H1 (cell line): ENCODE data around the gene CFDP1. TPM values are rescaled to one million over a fixed set of nuclear protein-coding genes. Genes with fewer than 3 reads are reported as not detected.

Source experiments
- CTCF ChIA-PET: fragments of 300-600 bp; sonication (Branson Sonifier 250); formaldehyde crosslinking; loops from one replicate; lab custom pipeline; 2021; ENCODE audit not compliant: partially characterized antibody; lab: Charles Lee
- POLR2A ChIA-PET: fragments of 300-600 bp; sonication (Branson Sonifier 250); formaldehyde crosslinking; loops from one replicate; lab custom pipeline; 2021; ENCODE audit warnings: inconsistent platforms; ENCODE audit not compliant: partially characterized antibody; lab: Charles Lee
- DNase-seq, 2 experiments: peaks; one replicate each; pipeline versions ENCODE4 v3.0.0 to v3.0.0-alpha.2; 2010 to 2022; ENCODE audit warnings: low spot score in 2 of 2, low read depth in 1 of 2, mixed read lengths in 1 of 2
- FAIRE-seq: peaks from 2 replicates; lab custom pipeline; 2011; peaks lifted over from hg19 to GRCh38; lab: Jason Lieb, UNC
- H2AFZ ChIP-seq: 2 replicates; pipeline ENCODE4 v1.8.1; 2012; ENCODE audit warnings: low read length, inconsistent platforms
- H2AK5ac ChIP-seq: 2 replicates; pipeline ENCODE4 v1.6.1; 2013; ENCODE audit warnings: low read depth, low read length
- H2BK120ac ChIP-seq: replicated peaks from 2 replicates; pipeline ENCODE3; 2013; ENCODE audit warnings: low read depth, low read length, inconsistent platforms
- H2BK12ac ChIP-seq: 2 replicates; pipeline ENCODE4 v1.6.1; 2013; ENCODE audit warnings: low read depth, low read length
- H2BK15ac ChIP-seq: 2 replicates; pipeline ENCODE4 v1.6.1; 2013; ENCODE audit warnings: low read length
- H2BK20ac ChIP-seq: 2 replicates; pipeline ENCODE4 v1.6.1; 2013; ENCODE audit warnings: low read length
- H2BK5ac ChIP-seq: 2 replicates; pipeline ENCODE4 v1.6.1; 2013; ENCODE audit warnings: low read depth, low read length
- H3K14ac ChIP-seq: 2 replicates; pipeline ENCODE4 v1.6.1; 2013; ENCODE audit warnings: inconsistent platforms; ENCODE audit not compliant: insufficient read length
- H3K18ac ChIP-seq: 2 replicates; pipeline ENCODE4 v1.6.1; 2013; ENCODE audit warnings: low read length; ENCODE audit errors: extremely low read depth
- H3K23ac ChIP-seq: 2 replicates; pipeline ENCODE4 v1.6.1; 2013; ENCODE audit warnings: inconsistent platforms; ENCODE audit not compliant: insufficient read length
- H3K23me2 ChIP-seq: 2 replicates; pipeline ENCODE4 v1.6.1; 2013; ENCODE audit warnings: low read depth, low read length
- H3K27ac ChIP-seq: 2 replicates; pipeline ENCODE4 v1.6.1; 2011; ENCODE audit warnings: low read depth, low read length, inconsistent platforms
- H3K27me3 ChIP-seq, 4 experiments: replicated peaks in 1 of 4; 1 replicate in 1 of 4; 2 replicates in 3 of 4; pipeline versions ENCODE4 v1.6.1 to v1.8.1; 2011 to 2013; ENCODE audit warnings: low read length in 3 of 4, mild to moderate bottlenecking in 3 of 4, inconsistent platforms in 2 of 4, mixed read lengths in 2 of 4, moderate library complexity in 1 of 4; ENCODE audit not compliant: control insufficient read depth in 3 of 4, insufficient read depth in 3 of 4; ENCODE audit errors: extremely low read depth in 1 of 4
- H3K36me3 ChIP-seq, 4 experiments: 2 replicates each; pipeline versions ENCODE4 v1.6.1 to v1.8.1; 2011 to 2013; ENCODE audit warnings: mild to moderate bottlenecking in 4 of 4, low read length in 3 of 4, moderate library complexity in 2 of 4, control low read depth in 1 of 4, inconsistent platforms in 1 of 4; ENCODE audit not compliant: insufficient read depth in 4 of 4, control insufficient read depth in 2 of 4
- H3K4ac ChIP-seq: replicated peaks from 2 replicates; pipeline ENCODE3; 2013; ENCODE audit warnings: low read length, low read depth, mixed read lengths, inconsistent platforms; ENCODE audit not compliant: insufficient read length
- H3K4me1 ChIP-seq, 4 experiments: replicated peaks in 1 of 4; 1 replicate in 1 of 4; 2 replicates in 3 of 4; pipeline versions ENCODE4 v1.6.1 to v1.8.1; 2011 to 2013; ENCODE audit warnings: low read length in 3 of 4, inconsistent platforms in 2 of 4, mixed read lengths in 1 of 4; ENCODE audit not compliant: insufficient read depth in 4 of 4, control insufficient read depth in 3 of 4
- H3K4me2 ChIP-seq, 2 experiments: 2 replicates each; pipeline versions ENCODE4 v1.6.1 to v1.8.1; 2011 to 2013; ENCODE audit warnings: low read depth in 2 of 2, low read length in 2 of 2, control low read depth in 1 of 2, inconsistent platforms in 1 of 2, mild to moderate bottlenecking in 1 of 2; ENCODE audit not compliant: insufficient read depth in 1 of 2
- H3K4me3 ChIP-seq, 4 experiments: fragments of 200-600, 300-600 bp in 1 of 4; sonication (generic), shearing (Covaris generic), sonication (Bioruptor Twin) in 1 of 4; 2 replicates each; pipeline versions ENCODE4 v1.5.1 to v1.8.1; 2011 to 2016; ENCODE audit warnings: low read length in 4 of 4, low read depth in 3 of 4, control low read depth in 2 of 4, inconsistent platforms in 2 of 4, mild to moderate bottlenecking in 2 of 4, mixed read lengths in 1 of 4, moderate library complexity in 1 of 4; ENCODE audit not compliant: insufficient read depth in 2 of 4; ENCODE audit errors: extremely low read depth in 1 of 4
- H3K56ac ChIP-seq: replicated peaks from 2 replicates; pipeline ENCODE3; 2013; ENCODE audit warnings: low read depth, mild to moderate bottlenecking, mixed read lengths, low read length, inconsistent platforms; ENCODE audit not compliant: insufficient read length
- H3K79me1 ChIP-seq: 2 replicates; pipeline ENCODE4 v1.6.1; 2013; ENCODE audit warnings: low read depth, low read length, control low read depth
- H3K79me2 ChIP-seq, 2 experiments: 2 replicates each; pipeline versions ENCODE4 v1.6.1 to v1.8.1; 2012 to 2013; ENCODE audit warnings: low read length in 2 of 2, mild to moderate bottlenecking in 2 of 2, inconsistent platforms in 1 of 2; ENCODE audit not compliant: insufficient read depth in 2 of 2, control insufficient read depth in 1 of 2
- H3K9ac ChIP-seq, 4 experiments: replicated peaks in 1 of 4; 1 replicate in 1 of 4; 2 replicates in 3 of 4; pipeline versions ENCODE4 v1.6.1 to v1.8.1; 2011 to 2013; ENCODE audit warnings: low read depth in 3 of 4, low read length in 3 of 4, control low read depth in 2 of 4, mild to moderate bottlenecking in 2 of 4, moderate library complexity in 2 of 4, inconsistent platforms in 1 of 4; ENCODE audit errors: extremely low read depth in 1 of 4
- H3K9me3 ChIP-seq, 2 experiments: 2 replicates each; pipeline versions ENCODE4 v1.6.1 to v1.8.1; 2012 to 2013; ENCODE audit warnings: mild to moderate bottlenecking in 2 of 2, moderate library complexity in 2 of 2, control low read depth in 1 of 2, inconsistent platforms in 1 of 2, low read depth in 1 of 2, low read length in 1 of 2, mixed read lengths in 1 of 2; ENCODE audit not compliant: insufficient read depth in 2 of 2
- H4K20me1 ChIP-seq, 2 experiments: replicated peaks in 1 of 2; 2 replicates each; pipeline versions ENCODE3 to v1.8.1; 2011 to 2013; ENCODE audit warnings: inconsistent platforms in 2 of 2, low read length in 2 of 2, mild to moderate bottlenecking in 1 of 2; ENCODE audit not compliant: insufficient read depth in 2 of 2, control insufficient read depth in 1 of 2
- H4K5ac ChIP-seq: 2 replicates; pipeline ENCODE4 v1.6.1; 2013; ENCODE audit warnings: low read length, low read depth, mixed read lengths, inconsistent platforms; ENCODE audit not compliant: insufficient read length
- H4K8ac ChIP-seq: 2 replicates; pipeline ENCODE4 v1.8.0; 2013; ENCODE audit warnings: mild to moderate bottlenecking, moderate library complexity, low read length, inconsistent platforms; ENCODE audit not compliant: insufficient read depth; ENCODE audit errors: extremely low read depth
- H4K91ac ChIP-seq: replicated peaks from 2 replicates; pipeline ENCODE3; 2013; ENCODE audit warnings: low read length, mixed read lengths, inconsistent platforms; ENCODE audit not compliant: insufficient read length
- ASH2L ChIP-seq: fragments of 200-600, 300-600 bp; sonication (generic); IDR thresholded peaks from one replicate; pipeline ENCODE4 v1.7.1; 2017; ENCODE audit warnings: low read length
- CBX5 ChIP-seq: fragments of 300-800, 300-1000 bp; sonication (generic); IDR thresholded peaks from 2 replicates; pipeline ENCODE4 v1.7.1; 2016; ENCODE audit warnings: antibody characterized with exemption, low read length, low read depth
- FOSL1 ChIP-seq: IDR thresholded peaks from 2 replicates; pipeline ENCODE4 v1.6.1; 2011; ENCODE audit warnings: mild to moderate bottlenecking, low read depth, low read length, moderate library complexity; ENCODE audit not compliant: insufficient read depth
- HDAC2 ChIP-seq, 2 experiments: fragments of 300-600 bp in 1 of 2; sonication (generic) in 1 of 2; IDR thresholded peaks; 2 replicates each; pipeline ENCODE4 v1.6.1; 2011 to 2012; ENCODE audit warnings: low read depth in 2 of 2, low read length in 2 of 2, mild to moderate bottlenecking in 2 of 2, moderate library complexity in 2 of 2, borderline replicate concordance in 1 of 2, inconsistent platforms in 1 of 2
- HDAC6 ChIP-seq: IDR thresholded peaks from one replicate; pipeline ENCODE4 v1.7.1; 2012; ENCODE audit warnings: low read depth, mild to moderate bottlenecking, inconsistent platforms, low read length, moderate library complexity
- JUND ChIP-seq: IDR thresholded peaks from 2 replicates; pipeline ENCODE4 v1.6.1; 2011; ENCODE audit warnings: mild to moderate bottlenecking, improper control_type of control experiment, low read length
- SIRT6 ChIP-seq: IDR thresholded peaks from one replicate; pipeline ENCODE4 v1.7.1; 2012; ENCODE audit warnings: low read length, inconsistent platforms
- SIX5 ChIP-seq: IDR thresholded peaks from 2 replicates; pipeline ENCODE4 v1.6.1; 2011; ENCODE audit warnings: mild to moderate bottlenecking, low read depth, low read length
- TAF7 ChIP-seq: optimal IDR thresholded peaks from 2 replicates; pipeline ENCODE3; 2011; ENCODE audit warnings: low read depth, mild to moderate bottlenecking, inconsistent platforms, low read length, moderate library complexity, borderline replicate concordance
- TBP ChIP-seq: IDR thresholded peaks from 2 replicates; pipeline ENCODE4 v1.6.1; 2011; ENCODE audit warnings: low read depth, low read length, improper control_type of control experiment
- YY1 ChIP-seq: IDR thresholded peaks from 2 replicates; pipeline ENCODE4 v1.6.1; 2011; ENCODE audit warnings: low read depth, mild to moderate bottlenecking, low read length
- ZNF274 ChIP-seq: IDR thresholded peaks from 2 replicates; pipeline ENCODE4 v1.7.0; 2012; ENCODE audit warnings: low read length, borderline replicate concordance; ENCODE audit errors: extremely low read depth
- WGBS, 2 experiments: shearing (Covaris generic) in 1 of 2; methylation state at CpG; one replicate each; pipeline versions ENCODE4 v1.1.6 to v1.1.7; 2013 to 2015; ENCODE audit warnings: low lambda C conversion rate in 2 of 2, mixed read lengths in 2 of 2, inconsistent platforms in 1 of 2, low coverage in 1 of 2, missing lambda C conversion rate in 1 of 2; ENCODE audit not compliant: insufficient replicate concordance in 2 of 2, insufficient coverage in 1 of 2, insufficient read length in 1 of 2; ENCODE audit errors: extremely low coverage in 1 of 2, missing lambda C conversion rate in 1 of 2; 5-methylcytosine and 5-hydroxymethylcytosine counted together
- polyA plus RNA-seq, 7 experiments: library from polyadenylated mRNA; depleted of rRNA in 3 of 7; stranded (reverse) in 5 of 7; unstranded in 2 of 7; fragments of >200 nt in 5 of 7; fragments of 200-250 nt in 2 of 7; gene quantifications; 1 replicate in 5 of 7; 2 replicates in 1 of 7; 4 replicates in 1 of 7; pipeline versions ENCODE4 v1.2.1 to v1.2.3, GENCODE V29; 2011 to 2013; ENCODE audit warnings: missing spikeins in 2 of 7, mixed read lengths in 2 of 7
- total RNA-seq: library from RNA; stranded (reverse); fragmentation: NEBNext Ultra II Directional; extraction: Animal tissue kit (Norgen Biotek cat#: 25700); gene quantifications from 2 replicates; pipeline ENCODE4 v1.2.1, GENCODE V29; 2021

Gene CFDP1
- total and polyA plus RNA-seq, 2 of the 8 experiments (the other 6 are each of a cell fraction or from before 2014, with no cell fraction given): 25.5 to 77.3 TPM

GRCh38 chr16:75298267-75298666 lies 135.0 kb downstream of the CFDP1 start:
- no peak overlapping the region for H2BK120ac ChIP-seq
- no peak for FAIRE-seq
- no peak overlapping the region for H2BK15ac ChIP-seq
- H3K9me3 ChIP-seq: no peaks in the 10 kb centered on the region
- H3K14ac ChIP-seq: no peak overlapping the region
- no peak overlapping the region for H2AFZ ChIP-seq
- no peaks in the 10 kb centered on the region for H3K23me2 ChIP-seq
- no peak overlapping the region for H3K4ac ChIP-seq
- 93% methylated on average over 6 of the region's 6 CpGs; no CpG with 5 or more reads in 1 of the 2 experiments for WGBS, 2 experiments
- no peak overlapping the region for H3K23ac ChIP-seq
- peaks cover 0 to 2% of the 10 kb centered on the region in 2 experiments for H4K20me1 ChIP-seq
- no peak overlapping the region for H3K4me3 ChIP-seq
- H3K27me3 ChIP-seq: no peaks in the 10 kb centered on the region
- POLR2A ChIA-PET: interaction anchor here (0.8 kb wide), 1 partner anchor 9 kb away, joined by 3 read pairs; no protein-coding TSS in a partner anchor
- H4K91ac ChIP-seq: no peak overlapping the region
- H3K79me2 ChIP-seq: no peaks in the 10 kb centered on the region
- DNase-seq: no peak
- H3K27ac ChIP-seq: no peak overlapping the region
- no peak overlapping the region for H2BK20ac ChIP-seq
- H4K5ac ChIP-seq: no peak overlapping the region
- no peak overlapping the region for H2AK5ac ChIP-seq
- H3K9ac ChIP-seq: no peak overlapping the region
- H3K36me3 ChIP-seq: peaks cover 7 to 36% (median 21%) of the 10 kb centered on the region in 4 experiments; a peak in 7 of 8 replicates
- CTCF ChIA-PET: interaction anchor here (1.2 to 1.3 kb wide), 2 partner anchors 13 to 64 kb away, joined by 4 to 5 read pairs; no protein-coding TSS in a partner anchor
- no peaks in the 10 kb centered on the region for H3K4me1 ChIP-seq
- no peak overlapping the region for H3K56ac ChIP-seq
- no peak overlapping the region for H3K18ac ChIP-seq
- no peak overlapping the region for H3K4me2 ChIP-seq
- no peak overlapping the region for H2BK12ac ChIP-seq
- H2BK5ac ChIP-seq: no peak overlapping the region
- H3K79me1 ChIP-seq: no peaks in the 10 kb centered on the region
- H4K8ac ChIP-seq: no peak overlapping the region
- TF ChIP-seq JUND: no peak
- TF ChIP-seq HDAC2 (IDR thresholded peaks at IDR 0.05; ENCODE audit: borderline replicate concordance in 1 of 2, low read depth in 2 of 2, low read length in 2 of 2): no peak
- no peak for TF ChIP-seq CBX5
- TF ChIP-seq ZNF274: no peak
- no peak for TF ChIP-seq YY1
- no peak for TF ChIP-seq HDAC6
- no peak for TF ChIP-seq TAF7
- TF ChIP-seq TBP: no peak
- TF ChIP-seq ASH2L: no peak
- TF ChIP-seq SIX5: no peak
- no peak for TF ChIP-seq SIRT6
- TF ChIP-seq FOSL1: no peak
